Stimulated activated CD8-positive, alpha-beta memory T cell treated with anti-CD3 and anti-CD28 coated beads, Interleukin-4, amount 100 ng/mL, for 24 hours (primary cell): ENCODE results near the gene PCYT1A.
"Not testable (repeated sequence)": the region's sequence is repeated elsewhere in the genome, so short reads cannot be mapped to it uniquely, and the experiment has no call there.

ENCODE experiments used
- DNase-seq: peaks from one replicate; pipeline ENCODE4 v3.0.0-alpha.2; 2020; ENCODE audit warnings: low read depth

The PCYT1A gene

GRCh38 chr3:196214783-196215441 lies 72.6 kb downstream of the PCYT1A start:
- no peak for DNase-seq

GRCh38 chr3:196210673-196211556 lies 76.6 kb downstream of the PCYT1A start, which contains the start of gene ZDHHC19:
Gene ZDHHC19 (minus strand): TSS chr3:196211400. CDS start chr3:196211315, 85 bp downstream.
- no peak for DNase-seq

GRCh38 chr3:196209944-196210672 lies 77.4 kb downstream of the PCYT1A start:
- not testable (repeated sequence) for DNase-seq

- DNase-seq = no peak
Observed at GRCh38 chr3:196208942-196209695, 78.4 kb downstream of the PCYT1A start.

GRCh38 chr3:196207833-196208607 lies 79.5 kb downstream of the PCYT1A start:
- DNase-seq = peak; percentile 47

- no peak for DNase-seq
Observed at GRCh38 chr3:196207159-196207832, 80.2 kb downstream of the PCYT1A start.

- not testable (repeated sequence) for DNase-seq
Observed at GRCh38 chr3:196205442-196206205, 81.9 kb downstream of the PCYT1A start.

GRCh38 chr3:196203846-196204245 lies 83.7 kb downstream of the PCYT1A start:
- no peak for DNase-seq

- no peak for DNase-seq
Observed at GRCh38 chr3:196202516-196202970, 85.0 kb downstream of the PCYT1A start.

GRCh38 chr3:196198771-196199753 lies 88.5 kb downstream of the PCYT1A start:
- DNase-seq = no peak

GRCh38 chr3:196198081-196198675 lies 89.3 kb downstream of the PCYT1A start:
- no peak for DNase-seq

GRCh38 chr3:196197524-196197923 lies 90.0 kb downstream of the PCYT1A start:
- no peak for DNase-seq

- DNase-seq = no peak
Observed at GRCh38 chr3:196195664-196196265, 91.8 kb downstream of the PCYT1A start.

- no peak for DNase-seq
Observed at GRCh38 chr3:196194542-196194915, 93.0 kb downstream of the PCYT1A start.

GRCh38 chr3:196193736-196194541 lies 93.6 kb downstream of the PCYT1A start:
- DNase-seq = no peak

- DNase-seq = no peak
Observed at GRCh38 chr3:196193133-196193735, 94.3 kb downstream of the PCYT1A start.
